BJ (cell line): ENCODE measurements around the gene HIPK1. TPM values are rescaled to one million over a fixed set of nuclear protein-coding genes. Genes with fewer than 3 reads are reported as not detected.

Experiments
- CTCF ChIA-PET: fragments of 350-600 bp; formaldehyde crosslinking; extraction: SDS; loops from one replicate; lab custom pipeline; 2021; ENCODE audit warnings: antibody characterized with exemption, inconsistent platforms; lab: Yijun Ruan, JAX
- POLR2A ChIA-PET: fragments of 300-600 bp; sonication (Branson Sonifier 250); formaldehyde crosslinking; extraction: SDS; loops from one replicate; lab custom pipeline; 2021; ENCODE audit warnings: antibody characterized with exemption; lab: Charles Lee
- DNase-seq: peaks from one replicate; pipeline ENCODE4 v3.0.0-alpha.2; 2011; ENCODE audit warnings: low read depth
- H3K27me3 ChIP-seq: 2 replicates; pipeline ENCODE4 v1.6.0; 2011; ENCODE audit warnings: low read length; ENCODE audit not compliant: control insufficient read depth, insufficient read depth
- H3K36me3 ChIP-seq: 2 replicates; pipeline ENCODE4 v1.5.1; 2011; ENCODE audit warnings: low read length; ENCODE audit not compliant: control insufficient read depth, insufficient read depth
- H3K4me3 ChIP-seq: 2 replicates; pipeline ENCODE4 v1.5.1; 2011; ENCODE audit warnings: low read depth, mild to moderate bottlenecking, control low read depth, low read length
- polyA plus RNA-seq: library from polyadenylated mRNA; depleted of rRNA; stranded (reverse); fragments of >200 nt; gene quantifications from 2 replicates; pipeline ENCODE4 v1.2.3, GENCODE V29; 2011; rRNA removed
- TF ChIP-seq, protein P1 (sequence below): IDR thresholded peaks from 2 replicates; pipeline ENCODE4 v1.5.1; 2011; ENCODE audit warnings: low read depth, mild to moderate bottlenecking, control low read depth, inconsistent platforms, low read length, moderate library complexity; ENCODE audit not compliant: insufficient read depth

HIPK1 gene
- polyA plus RNA-seq, 1 experiment, result 29.7 TPM

DNA sequence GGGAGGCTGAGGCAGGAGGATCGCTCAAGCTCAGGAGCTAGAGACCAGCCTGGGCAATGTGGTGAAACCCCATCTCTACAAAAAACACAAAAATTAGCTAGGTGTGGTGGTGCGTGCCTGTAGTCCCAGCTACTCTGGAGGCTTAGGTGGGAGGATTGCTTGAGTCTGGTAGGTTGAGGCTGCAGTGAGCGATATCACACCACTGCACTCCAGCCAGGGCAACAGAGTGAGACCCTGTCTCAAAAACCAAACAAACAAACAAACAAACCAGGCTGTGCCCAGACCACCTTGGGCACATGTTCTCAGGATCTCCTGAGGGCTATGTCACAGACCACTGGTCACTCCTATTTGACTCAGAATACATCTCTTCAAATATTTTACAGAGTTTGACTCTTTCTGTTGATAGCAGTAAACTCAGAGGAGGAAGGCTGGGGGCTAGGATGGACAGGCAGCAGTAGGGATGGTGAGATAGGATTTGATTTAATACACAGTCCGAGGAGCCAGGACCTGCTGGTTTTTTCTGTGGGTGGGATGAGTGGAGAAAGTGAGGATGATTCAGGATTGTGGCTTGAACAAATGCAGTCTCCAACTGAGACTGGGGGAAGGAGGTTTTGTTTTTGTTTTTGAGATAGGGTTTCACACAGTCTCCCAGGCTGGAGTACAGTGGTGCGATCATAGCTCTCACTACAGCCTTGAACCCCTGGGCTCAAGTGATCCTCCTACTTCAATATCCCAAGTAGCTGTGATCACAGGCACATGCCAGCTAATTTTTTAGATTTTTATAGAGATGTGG, 96.7 kb downstream of the HIPK1 start:
- POLR2A ChIA-PET, result no interaction called here
- H3K4me3 ChIP-seq, result no peak overlapping the region
- no peak for DNase-seq
- H3K36me3 ChIP-seq, result no peaks in the 10 kb centered on the region
- no peaks in the 10 kb centered on the region for H3K27me3 ChIP-seq
- CTCF ChIA-PET, result no interaction called here
- TF ChIP-seq, protein P1, sequence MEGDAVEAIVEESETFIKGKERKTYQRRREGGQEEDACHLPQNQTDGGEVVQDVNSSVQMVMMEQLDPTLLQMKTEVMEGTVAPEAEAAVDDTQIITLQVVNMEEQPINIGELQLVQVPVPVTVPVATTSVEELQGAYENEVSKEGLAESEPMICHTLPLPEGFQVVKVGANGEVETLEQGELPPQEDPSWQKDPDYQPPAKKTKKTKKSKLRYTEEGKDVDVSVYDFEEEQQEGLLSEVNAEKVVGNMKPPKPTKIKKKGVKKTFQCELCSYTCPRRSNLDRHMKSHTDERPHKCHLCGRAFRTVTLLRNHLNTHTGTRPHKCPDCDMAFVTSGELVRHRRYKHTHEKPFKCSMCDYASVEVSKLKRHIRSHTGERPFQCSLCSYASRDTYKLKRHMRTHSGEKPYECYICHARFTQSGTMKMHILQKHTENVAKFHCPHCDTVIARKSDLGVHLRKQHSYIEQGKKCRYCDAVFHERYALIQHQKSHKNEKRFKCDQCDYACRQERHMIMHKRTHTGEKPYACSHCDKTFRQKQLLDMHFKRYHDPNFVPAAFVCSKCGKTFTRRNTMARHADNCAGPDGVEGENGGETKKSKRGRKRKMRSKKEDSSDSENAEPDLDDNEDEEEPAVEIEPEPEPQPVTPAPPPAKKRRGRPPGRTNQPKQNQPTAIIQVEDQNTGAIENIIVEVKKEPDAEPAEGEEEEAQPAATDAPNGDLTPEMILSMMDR, result no peak

DNA sequence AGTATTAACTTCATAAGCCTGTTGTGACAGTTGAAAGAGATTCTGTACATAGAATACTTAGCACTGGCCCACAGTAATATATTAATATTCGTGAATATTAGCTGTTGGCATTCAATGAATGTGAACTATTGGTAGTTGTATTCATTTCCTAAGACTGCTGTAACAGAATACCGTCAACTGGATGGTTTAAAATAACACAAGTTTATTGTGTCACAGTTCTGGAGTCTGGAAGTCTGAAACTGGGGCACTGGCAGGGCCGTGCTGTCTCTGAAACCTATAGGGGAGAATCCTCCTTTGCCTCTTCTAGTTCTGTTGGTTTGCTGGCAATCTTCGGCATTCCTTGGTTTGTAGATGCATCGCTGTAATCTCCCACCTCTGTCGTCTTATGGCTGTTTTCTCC, 97.7 kb downstream of the HIPK1 start:
- POLR2A ChIA-PET, result interaction anchor here (0.5 kb wide), 1 partner anchor 65 kb away, joined by 13 read pairs; no protein-coding TSS in a partner anchor
- CTCF ChIA-PET, result no interaction called here
- no peak for DNase-seq

More for the DNA sequence above, 97.7 kb downstream of the HIPK1 start:
- TF ChIP-seq, protein P1, result no peak
- no peaks in the 10 kb centered on the region for H3K27me3 ChIP-seq
- H3K4me3 ChIP-seq, result no peak overlapping the region
- no peaks in the 10 kb centered on the region for H3K36me3 ChIP-seq

Other genes with a start within 250 kb of the HIPK1 start
- 7.4 and 10.9 TPM in 2 replicates for gene PHTF1, start 169.8 kb upstream of the HIPK1 start, polyA plus RNA-seq
- 4.0 and 11.0 TPM in 2 replicates for gene RSBN1, start 116.8 kb upstream of the HIPK1 start, polyA plus RNA-seq
- 0.02 and 0.06 TPM in 2 replicates for gene PTPN22, start 57.6 kb upstream of the HIPK1 start, polyA plus RNA-seq
- 0.02 and 0.06 TPM in 2 replicates for gene BCL2L15, start 41.7 kb upstream of the HIPK1 start, polyA plus RNA-seq
- 9.5 and 13.2 TPM in 2 replicates for gene AP4B1, start 24.5 kb upstream of the HIPK1 start, polyA plus RNA-seq
- gene DCLRE1B, start 24.0 kb upstream of the HIPK1 start, polyA plus RNA-seq, result 3.4 and 4.5 TPM in 2 replicates
- 72.6 and 76.8 TPM in 2 replicates for gene OLFML3, start 50.1 kb downstream of the HIPK1 start, polyA plus RNA-seq
- not detected in 2 replicates for gene SYT6, start 224.5 kb downstream of the HIPK1 start, polyA plus RNA-seq